Measurements from ENCODE around the gene TMED5. TPM values are rescaled to one million over a fixed set of nuclear protein-coding genes. Genes with fewer than 3 reads are reported as not detected.

The TMED5 gene
- total RNA-seq, 1 donor = 50.3 TPM

- no peaks in the 10 kb centered on the region for H3K79me2 ChIP-seq (ENCODE audit: insufficient read depth, low read length)
- no peaks in the 10 kb centered on the region for H3K36me3 ChIP-seq (ENCODE audit: insufficient read depth, low read length)
- TF ChIP-seq, protein P1, sequence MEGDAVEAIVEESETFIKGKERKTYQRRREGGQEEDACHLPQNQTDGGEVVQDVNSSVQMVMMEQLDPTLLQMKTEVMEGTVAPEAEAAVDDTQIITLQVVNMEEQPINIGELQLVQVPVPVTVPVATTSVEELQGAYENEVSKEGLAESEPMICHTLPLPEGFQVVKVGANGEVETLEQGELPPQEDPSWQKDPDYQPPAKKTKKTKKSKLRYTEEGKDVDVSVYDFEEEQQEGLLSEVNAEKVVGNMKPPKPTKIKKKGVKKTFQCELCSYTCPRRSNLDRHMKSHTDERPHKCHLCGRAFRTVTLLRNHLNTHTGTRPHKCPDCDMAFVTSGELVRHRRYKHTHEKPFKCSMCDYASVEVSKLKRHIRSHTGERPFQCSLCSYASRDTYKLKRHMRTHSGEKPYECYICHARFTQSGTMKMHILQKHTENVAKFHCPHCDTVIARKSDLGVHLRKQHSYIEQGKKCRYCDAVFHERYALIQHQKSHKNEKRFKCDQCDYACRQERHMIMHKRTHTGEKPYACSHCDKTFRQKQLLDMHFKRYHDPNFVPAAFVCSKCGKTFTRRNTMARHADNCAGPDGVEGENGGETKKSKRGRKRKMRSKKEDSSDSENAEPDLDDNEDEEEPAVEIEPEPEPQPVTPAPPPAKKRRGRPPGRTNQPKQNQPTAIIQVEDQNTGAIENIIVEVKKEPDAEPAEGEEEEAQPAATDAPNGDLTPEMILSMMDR (IDR thresholded peaks at IDR 0.05; ENCODE audit: extremely low read depth, low read depth, low read length) = no peak
- no peak overlapping the region for H3K4me3 ChIP-seq (ENCODE audit: insufficient read depth, low read length)
- H4K20me1 ChIP-seq (ENCODE audit: insufficient read depth, low read length) = no peaks in the 10 kb centered on the region
- H3K27me3 ChIP-seq (ENCODE audit: insufficient read depth, low read length) = no peaks in the 10 kb centered on the region
- no peak overlapping the region for H3K4me2 ChIP-seq (ENCODE audit: insufficient read depth, low read length)
- peak; percentile 21 for DNase-seq (ENCODE audit: insufficient read length, low spot score, missing footprints)
- no peaks in the 10 kb centered on the region for H3K9me3 ChIP-seq (ENCODE audit: low read depth, low read length)
- no peak overlapping the region for H3K27ac ChIP-seq (ENCODE audit: low read depth, low read length)
- no peak overlapping the region for H2AFZ ChIP-seq (ENCODE audit: low read length)
- H3K4me1 ChIP-seq (ENCODE audit: insufficient read depth, low read length) = no peaks in the 10 kb centered on the region
Measured at GRCh38 chr1:93199150-93199549, 18.9 kb upstream of the TMED5 start.

DNA sequence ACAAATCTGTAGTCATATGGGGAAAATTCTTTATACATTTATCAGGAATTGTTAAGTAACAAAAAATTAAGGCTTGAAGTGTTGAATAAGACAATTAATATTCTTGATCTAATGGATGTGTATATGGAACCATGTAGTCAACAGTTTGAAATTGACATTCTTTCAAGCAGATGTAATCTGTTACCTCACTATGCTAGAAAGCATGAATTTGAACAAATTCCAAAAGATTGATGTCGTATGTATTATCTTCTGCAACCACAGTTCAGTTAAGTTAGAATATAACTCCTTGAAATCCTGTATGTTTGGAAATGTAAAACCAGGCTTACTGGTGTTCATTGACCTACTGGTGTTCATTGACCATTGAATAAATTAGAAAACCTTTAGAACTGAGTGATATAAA, 16.4 kb upstream of the TMED5 start:
- Histone ChIP-seq H3K27ac (ENCODE audit: low read depth, low read length) (no peak overlapping the region), H3K9me3 (ENCODE audit: low read depth, low read length) (no peaks in the 10 kb centered on the region), H3K79me2 (ENCODE audit: insufficient read depth, low read length) (no peaks in the 10 kb centered on the region), H2AFZ (ENCODE audit: low read length) (no peak overlapping the region), H3K4me1 (ENCODE audit: insufficient read depth, low read length) (no peaks in the 10 kb centered on the region), H3K4me3 (ENCODE audit: insufficient read depth, low read length) (no peak overlapping the region), H3K36me3 (ENCODE audit: insufficient read depth, low read length) (peaks cover 7% of the 10 kb centered on the region), H3K4me2 (ENCODE audit: insufficient read depth, low read length) (no peak overlapping the region), H3K27me3 (ENCODE audit: insufficient read depth, low read length) (no peaks in the 10 kb centered on the region), H4K20me1 (ENCODE audit: insufficient read depth, low read length) (no peaks in the 10 kb centered on the region)
- TF ChIP-seq, protein P1 (IDR thresholded peaks at IDR 0.05; ENCODE audit: extremely low read depth, low read depth, low read length) = no peak
- DNase-seq (ENCODE audit: insufficient read length, low spot score, missing footprints) = peak; percentile 11

DNA sequence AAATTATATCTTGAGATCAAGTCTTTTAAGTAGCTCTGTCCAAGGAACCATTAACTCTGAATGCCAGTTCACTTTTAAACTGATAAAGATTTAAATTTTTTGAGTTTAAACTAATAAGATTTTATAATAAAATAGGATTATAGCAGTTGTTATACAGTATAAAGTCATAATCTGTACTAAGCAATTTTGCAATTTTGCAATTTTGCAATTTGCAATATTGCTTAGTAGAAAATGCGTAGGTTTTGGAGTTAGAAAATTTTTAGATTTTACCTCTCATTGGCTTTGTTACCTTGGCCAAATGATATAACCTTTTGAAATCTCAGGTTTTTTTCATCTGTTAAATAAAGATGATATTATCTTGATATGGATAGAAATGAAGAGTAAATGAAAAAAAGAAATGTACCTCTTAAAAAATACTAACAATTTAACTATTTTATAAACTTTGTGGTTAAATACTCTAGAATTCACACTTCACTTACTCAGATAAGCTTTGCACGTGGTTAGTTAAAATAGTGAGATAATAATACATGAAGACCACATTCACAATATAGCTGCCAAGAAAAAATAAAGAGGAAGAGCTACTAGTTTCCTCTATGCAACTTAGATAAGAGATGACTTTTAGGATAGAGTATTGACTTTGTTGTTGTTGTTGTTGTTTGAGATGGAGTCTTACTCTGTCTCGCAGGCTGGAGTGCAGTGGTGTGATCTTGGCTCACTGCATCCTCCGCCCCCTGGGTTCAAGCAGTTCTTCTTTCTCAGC, 14.2 kb upstream of the TMED5 start:
- TF ChIP-seq, protein P1 (IDR thresholded peaks at IDR 0.05; ENCODE audit: extremely low read depth, low read depth, low read length) = no peak
- no peaks in the 10 kb centered on the region for H4K20me1 ChIP-seq (ENCODE audit: insufficient read depth, low read length)
- no peak for DNase-seq (ENCODE audit: insufficient read length, low spot score, missing footprints)
- H3K4me3 ChIP-seq (ENCODE audit: insufficient read depth, low read length) = no peak overlapping the region
- H3K36me3 ChIP-seq (ENCODE audit: insufficient read depth, low read length) = peaks cover 7% of the 10 kb centered on the region
- H3K4me2 ChIP-seq (ENCODE audit: insufficient read depth, low read length) = no peak overlapping the region
- no peaks in the 10 kb centered on the region for H3K27me3 ChIP-seq (ENCODE audit: insufficient read depth, low read length)
- H2AFZ ChIP-seq (ENCODE audit: low read length) = no peak overlapping the region
- no peaks in the 10 kb centered on the region for H3K4me1 ChIP-seq (ENCODE audit: insufficient read depth, low read length)
- H3K9me3 ChIP-seq (ENCODE audit: low read depth, low read length) = no peaks in the 10 kb centered on the region
- no peak overlapping the region for H3K27ac ChIP-seq (ENCODE audit: low read depth, low read length)
- H3K79me2 ChIP-seq (ENCODE audit: insufficient read depth, low read length) = no peaks in the 10 kb centered on the region

GRCh38 chr1:93190432-93190831, 10.2 kb upstream of the TMED5 start:
- Histone ChIP-seq H3K27me3 (ENCODE audit: insufficient read depth, low read length) (no peaks in the 10 kb centered on the region), H3K36me3 (ENCODE audit: insufficient read depth, low read length) (peaks cover 7% of the 10 kb centered on the region), H4K20me1 (ENCODE audit: insufficient read depth, low read length) (no peaks in the 10 kb centered on the region), H3K4me3 (ENCODE audit: insufficient read depth, low read length) (no peak overlapping the region), H3K4me1 (ENCODE audit: insufficient read depth, low read length) (no peaks in the 10 kb centered on the region), H3K79me2 (ENCODE audit: insufficient read depth, low read length) (peaks cover under 1% of the 10 kb centered on the region), H3K27ac (ENCODE audit: low read depth, low read length) (no peak overlapping the region), H3K4me2 (ENCODE audit: insufficient read depth, low read length) (no peak overlapping the region), H3K9me3 (ENCODE audit: low read depth, low read length) (no peaks in the 10 kb centered on the region), H2AFZ (ENCODE audit: low read length) (no peak overlapping the region)
- TF ChIP-seq, protein P1 (IDR thresholded peaks at IDR 0.05; ENCODE audit: extremely low read depth, low read depth, low read length) = no peak
- DNase-seq (ENCODE audit: insufficient read length, low spot score, missing footprints) = no peak
